Measurements from ENCODE around the gene FDXACB1. TPM values are rescaled to one million over a fixed set of nuclear protein-coding genes. Genes with fewer than 3 reads are reported as not detected.

The FDXACB1 gene
- polyA plus RNA-seq, 3 donors = 4.8 to 6.0 (median 5.8) TPM

GRCh38 chr11:111845276-111846028, 33.5 kb downstream of the FDXACB1 start:
- DNase-seq = no peak

GRCh38 chr11:111843661-111844060, 35.3 kb downstream of the FDXACB1 start:
- no peak for DNase-seq

- DNase-seq = peak; percentile 85
Observed at GRCh38 chr11:111841370-111842053, 37.5 kb downstream of the FDXACB1 start.

GRCh38 chr11:111840143-111840542, 38.8 kb downstream of the FDXACB1 start:
- DNase-seq = no peak

- no peak for DNase-seq
Observed at GRCh38 chr11:111838054-111838453, 40.9 kb downstream of the FDXACB1 start.

GRCh38 chr11:111837366-111837891, 41.5 kb downstream of the FDXACB1 start:
- DNase-seq = no peak

GRCh38 chr11:111836721-111837120, 42.2 kb downstream of the FDXACB1 start:
- no peak for DNase-seq

- DNase-seq = no peak
Observed at GRCh38 chr11:111836162-111836561, 42.8 kb downstream of the FDXACB1 start.

GRCh38 chr11:111835665-111836064, 43.3 kb downstream of the FDXACB1 start:
- no peak for DNase-seq

GRCh38 chr11:111834432-111835163, 44.4 kb downstream of the FDXACB1 start:
- DNase-seq = no peak

GRCh38 chr11:111833524-111833923, 45.4 kb downstream of the FDXACB1 start:
- peak; percentile 21 for DNase-seq

GRCh38 chr11:111829185-111829968, 49.6 kb downstream of the FDXACB1 start:
- no peak for DNase-seq

- DNase-seq = no peak
Observed at GRCh38 chr11:111826322-111826950, 52.5 kb downstream of the FDXACB1 start.

Other genes starting within 250 kb of the FDXACB1 start
- gene PPP2R1B, start 112.8 kb downstream of the FDXACB1 start, polyA plus RNA-seq (ENCODE audit: insufficient read length in 3 of 3) = 10 to 100 TPM; 18.0 to 30.6 (median 20.7) TPM
- 10 to 100 TPM; 41.8 to 50.8 (median 46.3) TPM for gene ALG9, start 7.6 kb downstream of the FDXACB1 start, polyA plus RNA-seq (ENCODE audit: insufficient read length in 3 of 3)
- 10 to 100 TPM; 41.1 to 48.6 (median 43.5) TPM for gene CFAP68, start 376 bp upstream of the FDXACB1 start, polyA plus RNA-seq (ENCODE audit: insufficient read length in 3 of 3)
- 10 to 100 TPM; 48.6 to 75.2 (median 50.1) TPM for gene CRYAB, start 32.6 kb upstream of the FDXACB1 start, polyA plus RNA-seq (ENCODE audit: insufficient read length in 3 of 3)
- gene HSPB2, start 33.6 kb upstream of the FDXACB1 start, polyA plus RNA-seq (ENCODE audit: insufficient read length in 3 of 3) = 1 to 10 TPM; 1.9 to 3.3 (median 2.3) TPM
- gene C11orf52, start 39.7 kb upstream of the FDXACB1 start, polyA plus RNA-seq (ENCODE audit: insufficient read length in 3 of 3) = 10 to 100 TPM; 10.9 to 11.4 (median 10.9) TPM
- gene DIXDC1, start 58.2 kb upstream of the FDXACB1 start, polyA plus RNA-seq (ENCODE audit: insufficient read length in 3 of 3) = 10 to 100 TPM; 16.9 to 20.9 (median 20.0) TPM
- gene DLAT, start 146.2 kb upstream of the FDXACB1 start, polyA plus RNA-seq (ENCODE audit: insufficient read length in 3 of 3) = 10 to 100 TPM; 45.8 to 50.1 (median 48.3) TPM
- 10 to 100 TPM in 2 of 3 donors, 1 to 10 TPM in 1; 7.9 to 13.2 (median 12.8) TPM for gene PIH1D2, start 194.9 kb upstream of the FDXACB1 start, polyA plus RNA-seq (ENCODE audit: insufficient read length in 3 of 3)
- gene NKAPD1, start 195.1 kb upstream of the FDXACB1 start, polyA plus RNA-seq (ENCODE audit: insufficient read length in 3 of 3) = 10 to 100 TPM; 49.4 to 60.6 (median 54.4) TPM
- gene TIMM8B, start 207.6 kb upstream of the FDXACB1 start, polyA plus RNA-seq (ENCODE audit: insufficient read length in 3 of 3) = 10 to 100 TPM; 67.4 to 86.2 (median 74.2) TPM
- gene SDHD, start 207.7 kb upstream of the FDXACB1 start, polyA plus RNA-seq (ENCODE audit: insufficient read length in 3 of 3) = 100 to 1,000 TPM; 180 to 186 (median 185) TPM